Calu3 (cell line): ENCODE data around the gene ZNF536. TPM values are rescaled to one million over a fixed set of nuclear protein-coding genes. Genes with fewer than 3 reads are reported as not detected.

Experiments used
- BruUV-seq: library from RNA; stranded (reverse); fragments of 400-500 nt; replicated peaks from 2 replicates; lab custom pipeline; 2021; lab: Mats Ljungman, UMichigan
- CTCF ChIA-PET: fragments of 300-600 bp; sonication (Branson Sonifier 250); formaldehyde crosslinking; loops from one replicate; lab custom pipeline; 2022; ENCODE audit warnings: antibody characterized with exemption; lab: Charles Lee
- DNase-seq: peaks from one replicate; pipeline ENCODE4 v3.0.0; 2022
- H3K27ac Mint-ChIP-seq: one replicate; pipeline ENCODE4 v1.8.0; 2022; ENCODE audit warnings: mixed read lengths; ENCODE audit not compliant: unreplicated experiment
- H3K27me3 Mint-ChIP-seq: one replicate; pipeline ENCODE4 v1.8.0; 2022; ENCODE audit warnings: mixed read lengths; ENCODE audit not compliant: unreplicated experiment
- H3K36me3 Mint-ChIP-seq: one replicate; pipeline ENCODE4 v1.8.0; 2022; ENCODE audit warnings: mild to moderate bottlenecking, moderate library complexity, mixed read lengths; ENCODE audit not compliant: insufficient read depth, unreplicated experiment
- H3K4me1 Mint-ChIP-seq: one replicate; pipeline ENCODE4 v1.8.0; 2022; ENCODE audit warnings: mild to moderate bottlenecking, low read depth, mixed read lengths; ENCODE audit not compliant: unreplicated experiment
- H3K4me3 Mint-ChIP-seq: one replicate; pipeline ENCODE4 v1.8.0; 2022; ENCODE audit warnings: mild to moderate bottlenecking, low read depth, moderate library complexity, mixed read lengths; ENCODE audit not compliant: unreplicated experiment
- H3K9me3 Mint-ChIP-seq: one replicate; pipeline ENCODE4 v1.8.0; 2022; ENCODE audit warnings: low read depth, mixed read lengths; ENCODE audit not compliant: unreplicated experiment
- intact Hi-C: fragments of 100-400 bp; cut with micrococcal nuclease; formaldehyde crosslinking; loops from one replicate; pipeline ENCODE4 v1.10.0; 2022; ENCODE audit not compliant: unreplicated experiment
- total RNA-seq: library from RNA; stranded (reverse); gene quantifications from 2 replicates; pipeline ENCODE4 v1.2.3, GENCODE V29; 2022
- TF ChIP-seq, protein P1 (sequence below): fragments of 200-600 bp; IDR thresholded peaks from one replicate; pipeline ENCODE4 v1.8.0; 2022; ENCODE audit warnings: antibody characterized with exemption; ENCODE audit not compliant: unreplicated experiment

The ZNF536 gene
- total RNA-seq, 1 experiment from 2014 or later = not detected

- TF ChIP-seq, protein P1, sequence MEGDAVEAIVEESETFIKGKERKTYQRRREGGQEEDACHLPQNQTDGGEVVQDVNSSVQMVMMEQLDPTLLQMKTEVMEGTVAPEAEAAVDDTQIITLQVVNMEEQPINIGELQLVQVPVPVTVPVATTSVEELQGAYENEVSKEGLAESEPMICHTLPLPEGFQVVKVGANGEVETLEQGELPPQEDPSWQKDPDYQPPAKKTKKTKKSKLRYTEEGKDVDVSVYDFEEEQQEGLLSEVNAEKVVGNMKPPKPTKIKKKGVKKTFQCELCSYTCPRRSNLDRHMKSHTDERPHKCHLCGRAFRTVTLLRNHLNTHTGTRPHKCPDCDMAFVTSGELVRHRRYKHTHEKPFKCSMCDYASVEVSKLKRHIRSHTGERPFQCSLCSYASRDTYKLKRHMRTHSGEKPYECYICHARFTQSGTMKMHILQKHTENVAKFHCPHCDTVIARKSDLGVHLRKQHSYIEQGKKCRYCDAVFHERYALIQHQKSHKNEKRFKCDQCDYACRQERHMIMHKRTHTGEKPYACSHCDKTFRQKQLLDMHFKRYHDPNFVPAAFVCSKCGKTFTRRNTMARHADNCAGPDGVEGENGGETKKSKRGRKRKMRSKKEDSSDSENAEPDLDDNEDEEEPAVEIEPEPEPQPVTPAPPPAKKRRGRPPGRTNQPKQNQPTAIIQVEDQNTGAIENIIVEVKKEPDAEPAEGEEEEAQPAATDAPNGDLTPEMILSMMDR = no peak
- CTCF ChIA-PET = no interaction called here
- peaks cover 2% of the 10 kb centered on the region for H3K9me3 Mint-ChIP-seq
- no peaks in the 10 kb centered on the region for H3K4me1 Mint-ChIP-seq
- BruUV-seq = no TSS peak
- DNase-seq = no peak
- no peaks in the 10 kb centered on the region for H3K36me3 Mint-ChIP-seq
- intact Hi-C loops = no loop called here
- no peak overlapping the region for H3K27ac Mint-ChIP-seq
- no peaks in the 10 kb centered on the region for H3K27me3 Mint-ChIP-seq
- no peak overlapping the region for H3K4me3 Mint-ChIP-seq
Observed at GRCh38 chr19:30541575-30541974, 169.4 kb downstream of the ZNF536 start.

DNA sequence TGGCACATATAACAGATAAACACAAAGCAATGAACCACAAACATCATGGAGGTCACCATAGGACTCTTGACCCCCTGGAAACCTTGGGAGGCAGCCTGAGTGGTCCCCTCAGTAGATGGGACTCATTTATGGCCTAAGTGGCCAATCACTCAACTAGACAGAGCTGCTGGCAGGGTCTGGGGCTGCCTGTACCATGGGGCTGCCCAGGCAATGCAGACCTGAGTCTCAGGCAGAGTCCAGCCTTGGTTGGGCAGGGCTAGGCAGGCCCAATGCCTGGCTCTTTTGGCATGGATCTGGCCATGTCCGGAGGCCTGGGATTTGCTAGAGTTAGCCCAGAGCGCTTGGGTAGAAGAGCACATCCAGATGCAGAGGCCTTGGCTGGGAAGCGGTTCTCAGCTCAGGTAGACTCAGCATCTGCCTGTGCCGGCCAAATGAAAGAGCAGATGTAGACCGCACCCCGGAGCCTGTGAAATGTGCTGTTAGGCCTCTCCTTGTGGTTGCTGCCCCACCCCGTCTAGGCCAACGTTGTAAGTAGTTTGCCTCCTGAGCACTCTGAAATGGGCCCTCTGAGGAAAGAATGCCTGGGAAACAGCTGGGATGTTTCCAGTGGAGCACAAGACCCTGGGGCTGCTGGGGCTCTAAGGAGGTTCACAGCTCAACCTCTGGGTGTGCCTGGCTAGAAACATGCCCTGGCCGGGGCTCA is 171.2 kb downstream of the ZNF536 start:
- intact Hi-C loops = no loop called here
- Mint-ChIP-seq H3K27me3 (no peaks in the 10 kb centered on the region), H3K36me3 (no peaks in the 10 kb centered on the region), H3K9me3 (peaks cover 6% of the 10 kb centered on the region), H3K27ac (no peak overlapping the region), H3K4me3 (no peak overlapping the region), H3K4me1 (no peaks in the 10 kb centered on the region)
- no peak for DNase-seq
- TF ChIP-seq, protein P1 = no peak
- BruUV-seq = no TSS peak
- CTCF ChIA-PET = interaction anchor here (0.6 kb wide), 1 partner anchor 140 kb away, joined by 3 read pairs; no protein-coding TSS in a partner anchor

DNA sequence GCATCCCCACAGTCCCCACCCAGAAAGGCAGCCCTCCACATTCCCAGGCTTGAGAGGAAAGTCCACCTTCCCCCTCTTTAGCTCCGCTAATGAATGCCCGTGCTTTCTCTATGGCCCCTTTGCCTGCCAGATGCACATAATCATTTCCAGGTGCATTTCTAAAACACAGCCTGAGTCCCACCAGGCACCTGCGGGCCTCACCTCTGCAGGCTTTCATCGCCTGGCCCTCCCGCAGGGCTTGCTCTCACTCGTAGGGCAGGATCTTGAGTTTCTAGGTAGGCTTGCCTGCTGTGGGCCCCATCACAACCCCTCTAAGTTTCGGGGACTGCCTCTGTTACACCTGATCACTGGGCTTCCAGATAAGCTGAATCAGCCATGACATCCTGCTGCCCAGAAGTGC is 173.6 kb downstream of the ZNF536 start:
- intact Hi-C loops = no loop called here
- DNase-seq = no peak
- Mint-ChIP-seq H3K9me3 (peaks cover 4% of the 10 kb centered on the region), H3K36me3 (no peaks in the 10 kb centered on the region), H3K27ac (no peak overlapping the region), H3K4me1 (no peaks in the 10 kb centered on the region), H3K4me3 (no peak overlapping the region), H3K27me3 (no peaks in the 10 kb centered on the region)
- no TSS peak for BruUV-seq
- CTCF ChIA-PET = no interaction called here
- TF ChIP-seq, protein P1 = no peak

DNA sequence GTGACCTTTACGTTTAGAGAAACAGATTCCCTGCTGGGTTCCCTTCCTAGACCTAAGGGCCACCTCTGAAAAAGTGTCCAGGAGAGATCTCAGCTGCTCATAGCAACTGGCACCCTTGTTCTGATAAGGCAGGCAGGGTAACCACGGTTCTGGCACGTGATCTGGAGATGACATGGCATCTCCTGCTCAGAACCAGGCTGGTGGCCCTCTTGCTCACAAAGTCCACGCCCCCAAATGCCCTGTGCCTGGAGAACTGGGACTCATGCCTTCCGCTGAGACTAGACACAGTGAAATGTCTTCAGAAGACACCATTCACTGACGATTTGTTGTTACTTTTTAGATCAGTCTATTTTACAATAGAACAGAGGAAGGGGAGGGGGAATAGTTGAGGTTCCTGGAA is 174.1 kb downstream of the ZNF536 start:
- no peaks in the 10 kb centered on the region for H3K4me1 Mint-ChIP-seq
- no peaks in the 10 kb centered on the region for H3K36me3 Mint-ChIP-seq
- DNase-seq = no peak
- peaks cover 4% of the 10 kb centered on the region for H3K9me3 Mint-ChIP-seq
- H3K27me3 Mint-ChIP-seq = no peaks in the 10 kb centered on the region
- TF ChIP-seq, protein P1 = no peak
- BruUV-seq = no TSS peak
- CTCF ChIA-PET = no interaction called here
- no peak overlapping the region for H3K27ac Mint-ChIP-seq
- no peak overlapping the region for H3K4me3 Mint-ChIP-seq
- intact Hi-C loops = no loop called here
